K562 (cell line): ENCODE data around the gene RSPH3.

Experiments
- SP1 ChIP-seq: sonication (generic); formaldehyde crosslinking; IDR thresholded peaks from 2 replicates; pipeline ENCODE4 v1.8.1; 2022; ENCODE audit warnings: mild to moderate bottlenecking, missing genetic modification reagents
- TF ChIP-seq, protein P1 (sequence below), 3 experiments: IDR thresholded peaks in 2 of 3; conservative IDR thresholded peaks in 1 of 3; 2 replicates each; pipeline ENCODE4 v1.5.1; 2011 to 2012; ENCODE audit warnings: low read length in 3 of 3, mild to moderate bottlenecking in 3 of 3, control low read depth in 2 of 3, improper control_type of control experiment in 1 of 3, inconsistent platforms in 1 of 3, low read depth in 1 of 3, mixed read lengths in 1 of 3, moderate library complexity in 1 of 3; ENCODE audit not compliant: insufficient read depth in 2 of 3

DNA sequence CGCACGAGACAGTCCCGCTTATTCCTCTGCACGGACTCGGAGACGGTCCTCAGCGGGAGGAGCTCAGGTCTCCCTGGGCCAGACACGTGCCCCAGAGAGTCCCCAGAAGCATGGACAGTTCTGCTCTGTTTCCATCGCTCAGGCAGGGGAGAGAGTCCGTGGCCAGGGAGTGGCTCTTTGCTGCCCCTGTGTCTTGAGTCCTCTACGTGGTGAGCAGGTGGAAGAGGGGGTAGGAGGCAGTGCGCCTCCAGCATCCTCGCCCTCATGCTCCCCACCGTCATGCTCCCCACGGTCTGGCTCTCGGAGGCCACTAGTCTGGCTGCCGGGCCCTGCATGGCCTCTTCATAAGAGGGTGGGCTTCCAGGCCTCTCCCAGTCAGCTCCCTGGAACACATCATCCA is 35.9 kb upstream of the RSPH3 start:
- TF ChIP-seq, protein P1, sequence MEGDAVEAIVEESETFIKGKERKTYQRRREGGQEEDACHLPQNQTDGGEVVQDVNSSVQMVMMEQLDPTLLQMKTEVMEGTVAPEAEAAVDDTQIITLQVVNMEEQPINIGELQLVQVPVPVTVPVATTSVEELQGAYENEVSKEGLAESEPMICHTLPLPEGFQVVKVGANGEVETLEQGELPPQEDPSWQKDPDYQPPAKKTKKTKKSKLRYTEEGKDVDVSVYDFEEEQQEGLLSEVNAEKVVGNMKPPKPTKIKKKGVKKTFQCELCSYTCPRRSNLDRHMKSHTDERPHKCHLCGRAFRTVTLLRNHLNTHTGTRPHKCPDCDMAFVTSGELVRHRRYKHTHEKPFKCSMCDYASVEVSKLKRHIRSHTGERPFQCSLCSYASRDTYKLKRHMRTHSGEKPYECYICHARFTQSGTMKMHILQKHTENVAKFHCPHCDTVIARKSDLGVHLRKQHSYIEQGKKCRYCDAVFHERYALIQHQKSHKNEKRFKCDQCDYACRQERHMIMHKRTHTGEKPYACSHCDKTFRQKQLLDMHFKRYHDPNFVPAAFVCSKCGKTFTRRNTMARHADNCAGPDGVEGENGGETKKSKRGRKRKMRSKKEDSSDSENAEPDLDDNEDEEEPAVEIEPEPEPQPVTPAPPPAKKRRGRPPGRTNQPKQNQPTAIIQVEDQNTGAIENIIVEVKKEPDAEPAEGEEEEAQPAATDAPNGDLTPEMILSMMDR (IDR thresholded peaks at IDR 0.05 in 2 of 3, conservative IDR thresholded peaks at IDR 0.05 in 1 of 3; ENCODE audit: insufficient read depth in 2 of 3, low read depth in 1 of 3, low read length in 3 of 3): no peak
- TF ChIP-seq SP1: no peak
